BLaER1 treated with 17β-estradiol and CSF1 and Interleukin-3, amounts not matched to agents 10 nM and 100 nM (cell line): ENCODE data around the gene SLC24A3.
"Not testable (repeated sequence)": the region's sequence is repeated elsewhere in the genome, so short reads cannot be mapped to it uniquely, and the experiment has no call there.

Source experiments
- H3K27ac ChIP-seq, 11 experiments: shearing (Covaris generic); formaldehyde crosslinking; 2 replicates each; pipeline ENCODE4 v1.8.1; 2022
- H3K27me3 ChIP-seq, 11 experiments: shearing (Covaris generic); formaldehyde crosslinking; 2 replicates each; pipeline ENCODE4 v1.8.1; 2022
- H3K36me3 ChIP-seq, 11 experiments: shearing (Covaris generic); formaldehyde crosslinking; 2 replicates each; pipeline ENCODE4 v1.8.1; 2022
- H3K4me1 ChIP-seq, 10 experiments: shearing (Covaris generic); formaldehyde crosslinking; 2 replicates each; pipeline ENCODE4 v1.8.1; 2022
- H3K4me2 ChIP-seq, 11 experiments: shearing (Covaris generic); formaldehyde crosslinking; 2 replicates each; pipeline ENCODE4 v1.8.1; 2022
- H3K4me3 ChIP-seq, 10 experiments: shearing (Covaris generic); formaldehyde crosslinking; 2 replicates each; pipeline ENCODE4 v1.8.1; 2022
- H3K9ac ChIP-seq, 11 experiments: shearing (Covaris generic); formaldehyde crosslinking; 2 replicates each; pipeline ENCODE4 v1.8.1; 2022
- H3K9me3 ChIP-seq, 11 experiments: shearing (Covaris generic); formaldehyde crosslinking; replicated peaks in 1 of 11; 2 replicates each; pipeline ENCODE4 v1.8.1; 2022
- H4K20me1 ChIP-seq, 11 experiments: shearing (Covaris generic); formaldehyde crosslinking; 2 replicates each; pipeline ENCODE4 v1.8.1; 2022
- Cebpa-rat ChIP-seq, 11 experiments: shearing (Covaris generic); IDR thresholded peaks; 2 replicates each; pipeline ENCODE4 v1.8.1; 2022

The SLC24A3 gene

GRCh38 chr20:19662637-19662995 lies 450.2 kb downstream of the SLC24A3 start:
- no peaks in the 10 kb centered on the region for H3K27me3 ChIP-seq
- no peak for TF ChIP-seq Cebpa-rat (IDR thresholded peaks at IDR 0.05)
- H4K20me1 ChIP-seq = no peaks in the 10 kb centered on the region
- H3K4me2 ChIP-seq = no peak overlapping the region
- peaks cover 0 to 7% (median 0%) of the 10 kb centered on the region in 10 experiments; a peak in 1 of 20 replicates for H3K4me1 ChIP-seq
- no peaks in the 10 kb centered on the region for H3K36me3 ChIP-seq
- no peak overlapping the region for H3K4me3 ChIP-seq
- H3K27ac ChIP-seq = no peak overlapping the region
- no peak overlapping the region for H3K9ac ChIP-seq
- no peaks in the 10 kb centered on the region for H3K9me3 ChIP-seq

- H3K9me3 ChIP-seq = no peaks in the 10 kb centered on the region
- H3K4me1 ChIP-seq = peaks cover 9 to 23% (median 14%) of the 10 kb centered on the region in 10 experiments; a peak in 19 of 20 replicates
- no peak for TF ChIP-seq Cebpa-rat (IDR thresholded peaks at IDR 0.05)
- H3K9ac ChIP-seq = no peak overlapping the region
- H3K4me2 ChIP-seq = peak overlapping the region in 3 of 11 experiments; percentile 6 to 36 (median 9); a peak in 3 of 22 replicates
- H3K4me3 ChIP-seq = no peak overlapping the region
- no peak overlapping the region for H3K27ac ChIP-seq
- no peaks in the 10 kb centered on the region for H3K36me3 ChIP-seq
- no peaks in the 10 kb centered on the region for H3K27me3 ChIP-seq
- no peaks in the 10 kb centered on the region for H4K20me1 ChIP-seq
These were observed 456.0 kb downstream of the SLC24A3 start for GRCh38 chr20:19668418-19668817.

DNA sequence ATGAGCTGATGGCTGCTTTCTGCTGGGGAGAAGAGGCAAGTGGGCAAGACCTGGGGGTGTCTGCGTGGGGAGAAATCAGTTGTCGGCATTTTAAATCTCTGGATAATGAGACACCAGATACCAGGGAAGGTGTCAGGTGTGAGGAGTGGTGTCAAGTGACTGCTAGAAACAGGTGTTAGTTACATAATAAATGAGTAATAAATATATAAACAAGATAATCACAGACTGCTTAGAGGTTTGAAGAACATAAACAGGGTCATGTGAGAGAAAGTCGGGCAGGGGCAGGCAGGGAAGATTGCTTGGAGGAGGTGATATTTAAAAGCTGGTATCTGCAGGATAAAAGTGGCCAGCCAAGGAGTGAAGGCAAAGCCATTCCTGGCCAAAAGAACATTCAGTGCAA lies 458.4 kb downstream of the SLC24A3 start:
- H3K9ac ChIP-seq = no peak overlapping the region
- H3K9me3 ChIP-seq = peaks cover 0 to 6% (median 0%) of the 10 kb centered on the region in 11 experiments; a peak in 1 of 22 replicates
- no peak overlapping the region for H3K4me3 ChIP-seq
- no peak for TF ChIP-seq Cebpa-rat (IDR thresholded peaks at IDR 0.05)
- H3K4me1 ChIP-seq = peaks cover 9 to 23% (median 14%) of the 10 kb centered on the region in 10 experiments; a peak in 19 of 20 replicates
- H3K36me3 ChIP-seq = no peaks in the 10 kb centered on the region
- H3K4me2 ChIP-seq = no peak overlapping the region
- H3K27me3 ChIP-seq = no peaks in the 10 kb centered on the region
- H4K20me1 ChIP-seq = no peaks in the 10 kb centered on the region
- no peak overlapping the region for H3K27ac ChIP-seq

- peaks cover 9 to 23% (median 14%) of the 10 kb centered on the region in 10 experiments; a peak in 19 of 20 replicates for H3K4me1 ChIP-seq
- peak overlapping the region; percentile 31 to 73 (median 55); a peak in 21 of 22 replicates for H3K4me2 ChIP-seq
- no peak overlapping the region for H3K27ac ChIP-seq
- H3K27me3 ChIP-seq = no peaks in the 10 kb centered on the region
- H3K9me3 ChIP-seq = peaks cover 0 to 6% (median 0%) of the 10 kb centered on the region in 11 experiments; a peak in 1 of 22 replicates
- no peak overlapping the region for H3K9ac ChIP-seq
- no peak overlapping the region for H3K4me3 ChIP-seq
- TF ChIP-seq Cebpa-rat (IDR thresholded peaks at IDR 0.05) = no peak
- H3K36me3 ChIP-seq = no peaks in the 10 kb centered on the region
- no peaks in the 10 kb centered on the region for H4K20me1 ChIP-seq
These were observed 458.9 kb downstream of the SLC24A3 start for GRCh38 chr20:19671374-19671773.

DNA sequence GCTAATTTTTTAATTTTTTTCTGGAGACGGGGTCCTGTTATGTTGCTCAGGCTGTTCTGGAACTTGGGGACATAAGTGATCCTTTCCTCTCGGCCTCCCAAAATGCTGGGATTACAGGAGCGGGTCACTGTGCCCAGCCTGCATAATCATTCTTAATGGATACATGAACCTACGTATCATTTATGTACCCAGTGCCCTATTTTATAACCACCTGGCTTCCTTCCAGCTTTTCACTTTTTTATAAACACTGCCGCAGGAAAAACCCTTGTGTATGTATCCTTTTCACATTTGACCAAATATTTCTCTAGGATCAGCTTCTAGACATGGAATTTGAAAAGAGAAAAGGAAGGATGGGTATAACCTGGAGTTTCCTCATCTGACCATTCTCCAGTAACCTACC lies 460.1 kb downstream of the SLC24A3 start:
- H3K9ac ChIP-seq = no peak overlapping the region
- TF ChIP-seq Cebpa-rat (IDR thresholded peaks at IDR 0.05) = no peak
- H3K36me3 ChIP-seq = no peaks in the 10 kb centered on the region
- no peak overlapping the region for H3K4me3 ChIP-seq
- H3K9me3 ChIP-seq = peaks cover 0 to 6% (median 0%) of the 10 kb centered on the region in 11 experiments; a peak in 1 of 22 replicates
- H3K4me2 ChIP-seq = peak overlapping the region in 10 of 11 experiments; percentile 31 to 73 (median 54); a peak in 11 of 22 replicates
- peaks cover 9 to 23% (median 14%) of the 10 kb centered on the region in 10 experiments; a peak in 19 of 20 replicates for H3K4me1 ChIP-seq
- no peaks in the 10 kb centered on the region for H3K27me3 ChIP-seq
- H3K27ac ChIP-seq = no peak overlapping the region
- no peaks in the 10 kb centered on the region for H4K20me1 ChIP-seq

- no peak overlapping the region for H3K4me2 ChIP-seq
- H3K4me3 ChIP-seq = no peak overlapping the region
- no peaks in the 10 kb centered on the region for H3K27me3 ChIP-seq
- TF ChIP-seq Cebpa-rat (IDR thresholded peaks at IDR 0.05) = no peak
- H3K27ac ChIP-seq = no peak overlapping the region
- H3K36me3 ChIP-seq = no peaks in the 10 kb centered on the region
- no peaks in the 10 kb centered on the region for H4K20me1 ChIP-seq
- no peak overlapping the region for H3K9ac ChIP-seq
- H3K4me1 ChIP-seq = peaks cover 9 to 18% (median 12%) of the 10 kb centered on the region in 10 experiments; a peak in 19 of 20 replicates
- H3K9me3 ChIP-seq = peaks cover 0 to 9% (median 0%) of the 10 kb centered on the region in 11 experiments; a peak in 4 of 22 replicates
These were observed 461.1 kb downstream of the SLC24A3 start for GRCh38 chr20:19673575-19673974.

- Histone ChIP-seq H3K4me3 (no peak overlapping the region), H3K4me2 (no peak overlapping the region), H3K9ac (no peak overlapping the region), H3K27me3 (no peaks in the 10 kb centered on the region), H4K20me1 (no peaks in the 10 kb centered on the region), H3K9me3 (peaks cover 8 to 30% (median 16%) of the 10 kb centered on the region in 11 experiments; a peak in 18 of 22 replicates), H3K4me1 (peaks cover 9 to 15% (median 11%) of the 10 kb centered on the region in 10 experiments; a peak in 19 of 20 replicates), H3K36me3 (no peaks in the 10 kb centered on the region), H3K27ac (no peak overlapping the region)
- no peak for TF ChIP-seq Cebpa-rat (IDR thresholded peaks at IDR 0.05)
These were observed 463.8 kb downstream of the SLC24A3 start for GRCh38 chr20:19676202-19676601.

DNA sequence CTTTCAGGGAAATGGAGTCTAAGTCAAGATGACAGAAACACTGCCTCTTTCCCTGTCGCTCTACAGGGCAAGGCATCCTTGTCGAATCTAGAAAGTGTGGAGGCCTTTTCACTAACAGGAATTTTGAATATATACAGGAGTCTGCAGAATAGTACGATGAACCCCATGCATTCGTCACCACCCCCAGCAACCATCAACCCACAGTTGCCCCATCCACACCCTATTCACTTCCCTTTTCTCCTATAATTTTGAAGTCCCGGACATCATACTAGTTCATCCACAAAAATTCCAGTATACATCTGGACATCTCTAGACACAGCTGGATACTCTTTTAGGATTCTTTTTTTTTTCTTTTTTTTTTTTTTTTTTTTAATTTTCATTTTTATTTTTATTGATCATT lies 464.9 kb downstream of the SLC24A3 start:
- no peaks in the 10 kb centered on the region for H3K27me3 ChIP-seq
- no peaks in the 10 kb centered on the region for H4K20me1 ChIP-seq
- no peak overlapping the region for H3K9ac ChIP-seq
- peaks cover 8 to 30% (median 16%) of the 10 kb centered on the region in 11 experiments; a peak in 18 of 22 replicates for H3K9me3 ChIP-seq
- H3K4me3 ChIP-seq = no peak overlapping the region
- no peaks in the 10 kb centered on the region for H3K36me3 ChIP-seq
- H3K4me1 ChIP-seq = peaks cover under 1 to 3% (median under 1%) of the 10 kb centered on the region in 10 experiments; a peak in 13 of 20 replicates
- TF ChIP-seq Cebpa-rat (IDR thresholded peaks at IDR 0.05) = no peak
- H3K27ac ChIP-seq = no peak overlapping the region
- H3K4me2 ChIP-seq = no peak overlapping the region

GRCh38 chr20:19678591-19678990 lies 466.1 kb downstream of the SLC24A3 start:
- H3K4me2 ChIP-seq, H3K27ac ChIP-seq, H3K4me3 ChIP-seq, H3K27me3 ChIP-seq, H4K20me1 ChIP-seq, H3K4me1 ChIP-seq, H3K36me3 ChIP-seq, H3K9ac ChIP-seq: not testable (repeated sequence)
- peaks cover 8 to 30% (median 16%) of the 10 kb centered on the region in 11 experiments; a peak in 18 of 22 replicates for H3K9me3 ChIP-seq

- no peak for TF ChIP-seq Cebpa-rat (IDR thresholded peaks at IDR 0.05)
- H3K27me3 ChIP-seq = no peaks in the 10 kb centered on the region
- peaks cover 13 to 35% (median 25%) of the 10 kb centered on the region in 11 experiments; a peak in 20 of 22 replicates for H3K9me3 ChIP-seq
- H4K20me1 ChIP-seq = no peaks in the 10 kb centered on the region
- no peaks in the 10 kb centered on the region for H3K4me1 ChIP-seq
- H3K27ac ChIP-seq = no peak overlapping the region
- no peaks in the 10 kb centered on the region for H3K36me3 ChIP-seq
- H3K4me3 ChIP-seq = no peak overlapping the region
- H3K4me2 ChIP-seq = no peak overlapping the region
- no peak overlapping the region for H3K9ac ChIP-seq
These were observed 467.6 kb downstream of the SLC24A3 start for GRCh38 chr20:19679900-19680495.
